NCI-H2227 (cell line): ENCODE measurements around the gene VWA5B1.
"Not testable (repeated sequence)": the region's sequence is repeated elsewhere in the genome, so short reads cannot be mapped to it uniquely, and the experiment has no call there.

Experiments
- DNase-seq: peaks from one replicate; lab custom pipeline; 2025; ENCODE audit not compliant: unreplicated experiment; lab: John Stamatoyannopoulos, UW

The VWA5B1 gene

DNA sequence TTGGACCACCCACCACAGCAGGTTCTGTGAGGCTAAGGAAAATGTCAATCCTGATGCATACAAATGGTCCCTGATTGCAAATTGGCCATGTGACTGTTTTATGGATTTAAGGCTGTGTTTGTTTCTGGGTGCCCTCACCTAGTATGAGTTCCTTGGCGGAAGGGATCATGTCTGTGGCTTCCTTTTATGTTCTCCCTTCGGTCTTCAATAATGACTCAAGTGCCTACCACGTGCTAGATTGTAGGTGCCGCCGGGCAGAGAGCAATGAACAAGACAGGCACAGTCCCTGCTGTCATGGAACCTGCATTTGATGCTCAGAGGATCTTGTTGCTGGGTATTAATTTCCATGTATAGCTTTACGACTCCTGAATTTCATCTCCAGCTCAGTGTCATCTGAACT, 9.8 kb upstream of the VWA5B1 start:
- no peak for DNase-seq

GRCh38 chr1:20281801-20282200, 8.9 kb upstream of the VWA5B1 start:
- DNase-seq = no peak

DNA sequence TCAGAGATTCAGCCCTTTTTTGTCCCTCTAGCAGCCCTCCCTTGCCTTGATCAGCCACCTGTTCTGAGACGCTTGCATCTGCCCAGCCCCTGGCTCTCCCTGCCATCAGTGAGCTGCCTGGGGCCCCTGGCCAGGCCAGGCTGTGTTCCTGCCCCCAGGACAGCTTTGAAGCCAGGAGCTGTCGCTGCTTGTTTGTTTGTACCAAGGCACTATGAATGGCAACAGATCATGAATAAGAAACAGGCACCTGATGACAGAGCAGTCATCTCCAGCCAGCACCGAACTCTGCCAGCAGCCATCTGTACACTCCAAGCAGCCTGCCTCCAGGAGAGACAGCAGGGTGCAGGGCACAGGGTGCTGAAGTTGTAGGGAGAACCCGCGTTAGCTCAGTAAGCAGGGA, 8.1 kb upstream of the VWA5B1 start:
- no peak for DNase-seq

DNA sequence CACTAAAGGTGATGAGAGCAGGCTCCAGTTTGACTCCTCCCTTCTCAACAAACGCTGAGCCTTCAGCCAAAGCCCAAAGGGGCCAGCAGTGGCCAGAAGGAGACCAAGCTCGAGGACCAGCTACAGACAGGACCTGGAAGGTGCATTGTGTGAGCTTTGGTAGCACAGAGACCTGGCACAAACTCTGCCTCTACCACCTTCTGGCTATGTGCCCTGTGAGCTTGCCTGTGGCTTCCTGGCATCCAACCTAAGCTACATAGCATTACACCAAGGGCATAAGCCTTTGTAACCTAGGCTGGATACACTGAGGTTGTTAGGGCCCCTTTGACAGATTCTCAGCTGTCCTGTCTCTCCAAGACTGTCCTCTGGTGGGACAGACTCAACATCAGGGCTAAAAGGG, 6.6 kb upstream of the VWA5B1 start:
- DNase-seq = no peak

DNA sequence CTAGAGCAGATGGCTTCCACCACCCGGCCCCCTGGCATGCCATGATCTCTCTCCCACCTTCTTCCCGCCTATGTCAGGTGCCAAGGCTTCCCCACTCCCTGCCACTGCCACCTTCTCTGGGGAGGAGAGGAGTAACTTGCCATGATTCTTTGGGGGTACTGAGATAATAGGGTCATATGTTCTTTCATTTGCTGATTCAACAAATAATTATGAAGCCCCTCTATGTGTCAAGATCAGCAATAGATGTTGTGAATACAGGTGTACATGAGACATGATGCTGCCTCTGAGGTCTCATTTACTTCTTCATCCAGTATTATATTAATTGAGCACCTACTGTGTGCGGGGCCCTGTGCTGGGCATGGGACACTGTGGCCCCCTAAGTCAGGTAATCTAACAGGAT, 6.0 kb upstream of the VWA5B1 start:
- DNase-seq = no peak

DNA sequence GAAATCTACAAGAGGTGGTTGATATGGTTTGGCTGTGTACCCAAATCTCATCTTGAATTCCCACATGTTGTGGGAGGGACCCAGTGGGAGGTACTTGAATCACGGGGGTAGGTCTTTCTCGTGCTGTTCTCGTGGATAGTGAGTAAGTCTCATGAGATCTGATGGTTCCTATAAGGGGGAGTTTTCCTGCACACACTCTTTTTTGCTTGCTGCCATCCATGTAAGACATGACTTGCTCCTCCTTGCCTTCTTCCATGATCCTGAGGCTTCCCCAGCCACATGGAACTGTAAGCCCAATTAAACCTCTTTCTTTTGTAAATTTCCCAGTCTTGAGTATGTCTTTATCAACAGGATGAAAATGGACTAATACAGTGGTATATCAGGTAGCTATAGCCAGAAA, 5.2 kb upstream of the VWA5B1 start:
- DNase-seq = no peak

GRCh38 chr1:20287696-20288095, 3.0 kb upstream of the VWA5B1 start:
- not testable (repeated sequence) for DNase-seq

GRCh38 chr1:20291645-20292084, 990 bp downstream of the VWA5B1 start:
- peak; percentile 59 for DNase-seq

- DNase-seq = no peak
Observed at GRCh38 chr1:20298626-20299025, 8.0 kb downstream of the VWA5B1 start.

DNA sequence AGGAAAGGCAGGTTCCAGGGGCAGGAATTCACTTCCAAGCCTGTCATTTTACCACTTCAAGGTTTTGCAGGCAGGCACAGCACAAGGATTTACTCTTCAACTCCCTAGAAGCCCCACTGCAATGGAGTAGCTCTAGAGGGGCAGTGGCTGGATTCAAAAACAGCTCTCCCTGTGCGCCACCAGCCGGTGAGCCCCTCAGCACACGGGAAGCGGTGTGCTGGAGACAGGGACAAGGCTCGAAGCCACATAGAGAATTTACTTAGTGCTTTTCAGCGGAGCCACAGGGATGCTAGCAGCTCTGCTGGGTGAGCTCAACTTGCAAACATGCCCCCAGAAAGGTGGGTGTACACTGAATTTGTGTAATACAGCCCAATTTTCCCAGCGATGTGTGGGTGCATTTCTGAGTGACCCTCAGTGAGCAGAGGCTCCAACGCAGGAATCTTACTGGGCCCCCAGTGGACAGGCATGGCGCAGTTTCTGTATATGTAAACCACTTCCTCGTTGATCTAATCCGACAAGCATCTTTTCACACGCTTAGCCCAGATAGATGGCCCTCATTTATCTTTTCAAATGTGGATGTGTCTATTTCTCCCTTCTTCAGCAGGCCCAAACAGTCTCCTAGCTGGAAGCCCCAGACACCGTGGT, 10.9 kb downstream of the VWA5B1 start:
- no peak for DNase-seq

- DNase-seq = no peak
Observed at GRCh38 chr1:20302108-20302471, 11.4 kb downstream of the VWA5B1 start.

GRCh38 chr1:20307026-20307425, 16.4 kb downstream of the VWA5B1 start:
- no peak for DNase-seq

GRCh38 chr1:20308569-20308968, 17.9 kb downstream of the VWA5B1 start:
- DNase-seq = no peak

DNA sequence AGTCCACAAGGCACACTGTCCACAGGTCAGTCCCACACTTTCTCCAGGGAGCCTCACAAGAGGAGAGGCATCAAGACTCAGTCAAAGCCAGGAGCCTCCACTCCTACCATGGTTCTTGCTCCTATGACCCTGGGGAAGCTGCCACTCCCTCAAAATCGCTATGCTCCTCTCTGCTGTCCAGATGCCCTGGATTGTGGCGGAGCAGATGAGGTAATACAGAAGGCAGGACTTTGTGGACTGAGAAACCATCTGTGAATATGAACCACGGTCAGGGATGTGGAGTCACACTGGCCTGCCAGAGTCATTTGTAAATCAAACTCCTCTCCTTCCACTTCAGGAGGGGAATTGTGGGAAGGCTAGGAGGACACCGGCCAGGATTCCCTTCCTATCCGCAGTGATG, 20.6 kb downstream of the VWA5B1 start:
- no peak for DNase-seq

DNA sequence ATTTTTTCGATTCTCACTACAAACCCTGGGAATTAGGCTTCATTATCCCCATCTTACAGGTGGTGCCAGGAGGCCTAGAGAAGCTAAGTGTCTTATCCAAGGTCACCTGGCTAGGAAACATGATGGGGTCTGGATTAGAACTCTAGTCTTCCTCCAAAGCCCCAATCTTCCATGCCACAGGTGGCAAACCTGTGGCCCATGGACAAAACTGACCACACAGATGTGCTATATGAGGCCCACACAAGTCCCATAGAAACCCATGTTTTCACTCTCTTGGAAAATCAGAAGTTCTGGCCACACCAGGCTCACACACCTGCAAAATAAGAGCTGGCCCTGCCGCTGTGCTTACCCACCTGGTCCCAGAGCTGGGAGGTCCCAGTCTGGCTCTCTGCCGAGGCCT, 21.6 kb downstream of the VWA5B1 start:
- no peak for DNase-seq

GRCh38 chr1:20312818-20313217, 22.1 kb downstream of the VWA5B1 start:
- no peak for DNase-seq

DNA sequence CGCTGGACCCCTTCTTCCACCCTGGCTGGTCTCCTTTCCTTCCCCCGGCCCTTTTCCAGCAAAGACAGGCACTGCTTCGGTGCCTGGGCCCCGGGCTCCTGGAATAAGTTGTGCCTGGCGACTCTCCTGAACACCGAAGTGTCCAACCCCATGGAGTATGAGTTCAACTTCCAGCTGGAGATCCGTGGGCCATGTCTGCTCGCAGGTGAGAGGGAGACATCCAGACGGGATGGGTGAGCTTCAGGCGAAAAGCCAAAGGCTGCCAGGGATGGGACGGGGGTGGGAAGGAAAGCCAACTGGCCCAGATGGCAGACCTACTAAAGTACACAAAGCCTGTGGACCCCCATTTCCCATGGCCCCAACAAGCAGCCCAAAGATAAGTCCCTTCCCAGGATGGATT, 26.8 kb downstream of the VWA5B1 start:
- no peak for DNase-seq

- DNase-seq = no peak
Observed at GRCh38 chr1:20318521-20318920, 27.8 kb downstream of the VWA5B1 start.

- no peak for DNase-seq
Observed at GRCh38 chr1:20318971-20319370, 28.3 kb downstream of the VWA5B1 start.

- no peak for DNase-seq
Observed at GRCh38 chr1:20319456-20320220, 29.0 kb downstream of the VWA5B1 start.

GRCh38 chr1:20320704-20321103, 30.0 kb downstream of the VWA5B1 start:
- DNase-seq = no peak

- DNase-seq = no peak
Observed at GRCh38 chr1:20321573-20321972, 30.9 kb downstream of the VWA5B1 start.
